Suprapubic skin (tissue), 4 donors: ENCODE data around the gene TREML4. TPM values are rescaled to one million over a fixed set of nuclear protein-coding genes. Genes with fewer than 3 reads are reported as not detected.

Source experiments
- DNase-seq, 2 donors: peaks; one replicate each; pipeline ENCODE4 v3.0.0-alpha.2; 2019; ENCODE audit warnings: low spot score in 2 of 2
- H3K27ac ChIP-seq: fragments of 200-600 bp; sonication (generic); one replicate; pipeline ENCODE4 v1.5.1; 2019
- H3K27me3 ChIP-seq: fragments of 200-600 bp; sonication (generic); one replicate; pipeline ENCODE4 v1.5.1; 2019
- H3K36me3 ChIP-seq: fragments of 200-600 bp; sonication (generic); one replicate; pipeline ENCODE4 v1.5.1; 2019
- H3K4me1 ChIP-seq: fragments of 200-600 bp; sonication (generic); one replicate; pipeline ENCODE4 v1.5.1; 2019
- H3K4me3 ChIP-seq: fragments of 200-600 bp; sonication (generic); one replicate; pipeline ENCODE4 v1.5.1; 2019; ENCODE audit warnings: mild to moderate bottlenecking
- H3K9me3 ChIP-seq: fragments of 200-600 bp; sonication (generic); one replicate; pipeline ENCODE4 v1.5.1; 2019
- EP300 ChIP-seq: sonication (generic); formaldehyde crosslinking; IDR thresholded peaks from one replicate; pipeline ENCODE4 v1.6.1; 2017; ENCODE audit warnings: antibody characterized with exemption
- POLR2A ChIP-seq, 2 donors: fragments of 450-650 bp; IDR thresholded peaks; one replicate each; pipeline ENCODE4 v1.6.1; 2017; ENCODE audit warnings: antibody characterized with exemption in 2 of 2, mild to moderate bottlenecking in 2 of 2, moderate library complexity in 2 of 2
- POLR2AphosphoS5 ChIP-seq, 3 donors: sonication (generic); formaldehyde crosslinking; IDR thresholded peaks; one replicate each; pipeline ENCODE4 v1.6.1; 2017; ENCODE audit warnings: antibody characterized with exemption in 3 of 3
- WGBS: methylation state at CpG from one replicate; pipeline ENCODE4 v1.1.5; 2018; 5-methylcytosine and 5-hydroxymethylcytosine counted together
- total RNA-seq, 4 donors: library from RNA; depleted of rRNA; stranded (reverse); fragments of >200 nt; gene quantifications; one replicate each; pipeline ENCODE4 v1.1.0, GENCODE V29; 2016
- TF ChIP-seq, protein P1 (sequence below), 2 donors: fragments of 200-600 bp in 1 of 2; fragments of 450-650 bp in 1 of 2; sonication (generic) in 1 of 2; IDR thresholded peaks; one replicate each; pipeline ENCODE4 v1.5.1; 2016 to 2019; ENCODE audit warnings: antibody characterized with exemption in 2 of 2, mild to moderate bottlenecking in 1 of 2, moderate library complexity in 1 of 2

The TREML4 gene
- total RNA-seq, 4 donors from 2014 or later, result not detected

DNA sequence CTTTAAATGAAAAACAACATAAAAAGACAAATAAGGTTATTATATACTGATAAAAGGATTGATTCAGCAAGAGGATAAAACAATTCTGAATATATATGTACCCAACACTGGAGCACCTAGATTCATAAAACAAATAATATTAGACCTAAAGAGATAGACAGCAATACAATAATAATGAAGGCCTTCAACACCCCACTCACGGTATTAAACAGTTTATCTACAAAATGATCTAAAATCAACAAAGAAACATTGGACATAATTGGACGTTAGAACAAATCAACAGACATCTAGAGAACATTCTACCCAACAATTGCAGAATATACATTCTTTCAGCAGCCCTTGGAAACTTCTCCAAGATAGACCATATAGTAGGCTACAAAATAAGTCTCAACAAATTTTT lies 34.3 kb downstream of the TREML4 start:
- Histone ChIP-seq H3K27ac (no peak overlapping the region), H3K4me3 (no peak overlapping the region), H3K9me3 (peaks cover 11% of the 10 kb centered on the region), H3K27me3 (no peaks in the 10 kb centered on the region), H3K4me1 (no peaks in the 10 kb centered on the region), H3K36me3 (no peaks in the 10 kb centered on the region)
- WGBS, result 83% methylated on average over 2 of the region's 2 CpGs
- TF ChIP-seq POLR2A (IDR thresholded peaks at IDR 0.05), result no peak
- DNase-seq, result no peak

DNA sequence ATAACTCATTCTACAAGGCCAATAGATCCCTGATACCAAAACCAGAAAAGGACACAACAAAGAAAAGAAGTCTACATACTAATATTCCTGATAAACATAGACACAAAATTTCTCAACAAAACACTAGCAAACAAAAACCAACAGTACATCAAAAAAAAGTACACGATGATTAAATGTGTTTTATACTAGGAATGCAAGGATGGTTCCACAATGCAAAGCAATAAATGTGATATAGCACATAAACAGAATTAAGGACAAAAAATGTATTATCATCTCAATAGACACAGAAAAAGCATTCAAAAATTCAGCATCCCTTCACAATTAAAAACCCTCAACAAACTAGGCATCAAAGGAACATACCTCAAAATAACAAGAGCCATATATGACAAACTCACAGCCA lies 35.1 kb downstream of the TREML4 start:
- Histone ChIP-seq H3K4me3 (no peak overlapping the region), H3K9me3 (peaks cover 11% of the 10 kb centered on the region), H3K4me1 (no peaks in the 10 kb centered on the region), H3K27ac (no peak overlapping the region), H3K36me3 (no peaks in the 10 kb centered on the region), H3K27me3 (no peaks in the 10 kb centered on the region)
- DNase-seq, result no peak
- no peak for TF ChIP-seq POLR2A (IDR thresholded peaks at IDR 0.05)
- TF ChIP-seq EP300, result no peak
- TF ChIP-seq, protein P1, sequence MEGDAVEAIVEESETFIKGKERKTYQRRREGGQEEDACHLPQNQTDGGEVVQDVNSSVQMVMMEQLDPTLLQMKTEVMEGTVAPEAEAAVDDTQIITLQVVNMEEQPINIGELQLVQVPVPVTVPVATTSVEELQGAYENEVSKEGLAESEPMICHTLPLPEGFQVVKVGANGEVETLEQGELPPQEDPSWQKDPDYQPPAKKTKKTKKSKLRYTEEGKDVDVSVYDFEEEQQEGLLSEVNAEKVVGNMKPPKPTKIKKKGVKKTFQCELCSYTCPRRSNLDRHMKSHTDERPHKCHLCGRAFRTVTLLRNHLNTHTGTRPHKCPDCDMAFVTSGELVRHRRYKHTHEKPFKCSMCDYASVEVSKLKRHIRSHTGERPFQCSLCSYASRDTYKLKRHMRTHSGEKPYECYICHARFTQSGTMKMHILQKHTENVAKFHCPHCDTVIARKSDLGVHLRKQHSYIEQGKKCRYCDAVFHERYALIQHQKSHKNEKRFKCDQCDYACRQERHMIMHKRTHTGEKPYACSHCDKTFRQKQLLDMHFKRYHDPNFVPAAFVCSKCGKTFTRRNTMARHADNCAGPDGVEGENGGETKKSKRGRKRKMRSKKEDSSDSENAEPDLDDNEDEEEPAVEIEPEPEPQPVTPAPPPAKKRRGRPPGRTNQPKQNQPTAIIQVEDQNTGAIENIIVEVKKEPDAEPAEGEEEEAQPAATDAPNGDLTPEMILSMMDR (IDR thresholded peaks at IDR 0.05), result no peak
- TF ChIP-seq POLR2AphosphoS5 (IDR thresholded peaks at IDR 0.05), result no peak
- 100% methylated on average over 1 of the region's 1 CpG for WGBS

GRCh38 chr6:41266541-41266940 lies 38.4 kb downstream of the TREML4 start:
- no peak for DNase-seq
- Histone ChIP-seq H3K9me3 (peaks cover 7% of the 10 kb centered on the region), H3K27ac (no peak overlapping the region), H3K36me3 (no peaks in the 10 kb centered on the region), H3K4me1 (no peaks in the 10 kb centered on the region), H3K4me3 (no peak overlapping the region), H3K27me3 (no peaks in the 10 kb centered on the region)
- TF ChIP-seq EP300, result no peak
- no peak for TF ChIP-seq POLR2AphosphoS5 (IDR thresholded peaks at IDR 0.05)
- TF ChIP-seq, protein P1 (IDR thresholded peaks at IDR 0.05), result no peak
- no peak for TF ChIP-seq POLR2A (IDR thresholded peaks at IDR 0.05)

- Histone ChIP-seq H3K4me1 (no peaks in the 10 kb centered on the region), H3K4me3 (no peak overlapping the region), H3K27ac (no peak overlapping the region), H3K36me3 (no peaks in the 10 kb centered on the region), H3K9me3 (peaks cover 5% of the 10 kb centered on the region), H3K27me3 (no peaks in the 10 kb centered on the region)
- no peak for TF ChIP-seq EP300
- TF ChIP-seq, protein P1 (IDR thresholded peaks at IDR 0.05), result no peak
- no peak for TF ChIP-seq POLR2A (IDR thresholded peaks at IDR 0.05)
- no peak for TF ChIP-seq POLR2AphosphoS5 (IDR thresholded peaks at IDR 0.05)
- no peak for DNase-seq
Measured at GRCh38 chr6:41268478-41268877, 40.3 kb downstream of the TREML4 start.

DNA sequence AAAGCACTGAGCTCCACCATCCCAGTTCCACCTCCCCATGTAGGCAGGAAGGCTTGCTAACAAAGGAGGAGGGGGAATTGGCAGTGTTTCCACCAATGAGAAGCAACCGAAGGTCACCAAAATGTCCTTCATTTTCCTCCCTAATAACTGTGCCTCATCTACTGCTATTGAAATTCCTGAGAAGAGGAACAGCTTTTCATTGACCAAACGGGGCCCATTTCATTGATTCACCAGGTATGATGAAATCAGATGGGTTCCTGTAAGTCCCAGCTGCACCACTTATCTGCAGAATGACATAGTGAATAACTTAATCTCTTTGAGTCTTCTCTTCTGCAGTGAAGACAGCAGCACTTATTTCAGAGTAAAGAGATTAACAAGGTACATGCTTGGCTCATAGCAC lies 41.0 kb downstream of the TREML4 start:
- H3K4me1 ChIP-seq, result no peaks in the 10 kb centered on the region

DNA sequence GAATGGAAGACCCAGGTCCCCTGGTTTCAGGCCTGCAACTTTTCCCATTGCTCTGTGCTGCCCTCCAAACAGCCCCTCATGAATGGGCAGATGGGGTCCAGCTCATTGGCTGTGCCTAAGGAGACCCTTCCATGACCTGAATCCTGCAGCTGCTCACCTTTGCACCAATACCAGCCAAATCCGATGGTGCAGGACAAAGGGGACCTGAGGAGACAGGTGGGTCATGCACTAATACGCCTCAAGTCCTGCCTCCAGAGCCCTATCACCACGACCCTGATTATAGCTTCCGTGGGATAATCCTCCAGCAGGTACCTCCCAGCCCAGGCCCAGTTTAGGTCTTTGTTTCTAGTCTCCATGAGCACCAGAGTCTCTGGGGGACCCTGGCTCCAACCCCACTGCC lies 41.6 kb downstream of the TREML4 start:
- no peak for DNase-seq
- no peaks in the 10 kb centered on the region for H3K9me3 ChIP-seq

More for the DNA sequence above, 41.0 kb downstream of the TREML4 start:
- TF ChIP-seq POLR2AphosphoS5 (IDR thresholded peaks at IDR 0.05), result no peak
- no peak for TF ChIP-seq EP300
- TF ChIP-seq, protein P1 (IDR thresholded peaks at IDR 0.05), result no peak
- TF ChIP-seq POLR2A (IDR thresholded peaks at IDR 0.05), result no peak
- H3K9me3 ChIP-seq, result peaks cover under 1% of the 10 kb centered on the region
- WGBS, result 83% methylated on average over 2 of the region's 2 CpGs
- peaks cover 4% of the 10 kb centered on the region for H3K27me3 ChIP-seq
- H3K4me3 ChIP-seq, result no peak overlapping the region
- no peak for DNase-seq
- no peaks in the 10 kb centered on the region for H3K36me3 ChIP-seq
- H3K27ac ChIP-seq, result no peak overlapping the region

More for the DNA sequence above, 41.6 kb downstream of the TREML4 start:
- Histone ChIP-seq H3K27me3 (peaks cover 4% of the 10 kb centered on the region), H3K4me3 (no peak overlapping the region), H3K27ac (no peak overlapping the region), H3K4me1 (no peaks in the 10 kb centered on the region), H3K36me3 (no peaks in the 10 kb centered on the region)
- WGBS, result 98% methylated on average over 4 of the region's 4 CpGs
- TF ChIP-seq, protein P1 (IDR thresholded peaks at IDR 0.05), result no peak
- TF ChIP-seq POLR2AphosphoS5 (IDR thresholded peaks at IDR 0.05), result no peak
- no peak for TF ChIP-seq POLR2A (IDR thresholded peaks at IDR 0.05)
- TF ChIP-seq EP300, result no peak
